HG02870 (cell line): ENCODE measurements around the gene GLTP.
A peak's percentile ranks its signal among the peaks of the same experiment; 100 is the strongest.
"Not testable (repeated sequence)": the region's sequence is repeated elsewhere in the genome, so short reads cannot be mapped to it uniquely, and the experiment has no call there.

Experiments
- ATAC-seq: cut with Tn5 transposase; IDR thresholded peaks from one replicate; pipeline ENCODE4 v1.9.1; 2021; ENCODE audit warnings: mild to moderate bottlenecking, moderate library complexity; ENCODE audit not compliant: unreplicated experiment

The GLTP gene

GRCh38 chr12:109880043-109880931 is at the start of gene GLTP:
GLTP (minus strand) TSS chr12:109880541; CDS start chr12:109880374, 167 bp downstream.
- peak; percentile 87 for ATAC-seq

- ATAC-seq = not testable (repeated sequence)
Observed at GRCh38 chr12:109929326-109929725, 49.0 kb upstream of the GLTP start.

GRCh38 chr12:109928058-109928656 is 47.8 kb upstream of the GLTP start:
- no peak for ATAC-seq

GRCh38 chr12:109927622-109928021 is 47.3 kb upstream of the GLTP start:
- ATAC-seq = no peak

- no peak for ATAC-seq
Observed at GRCh38 chr12:109926488-109927210, 46.3 kb upstream of the GLTP start.

- ATAC-seq = no peak
Observed at GRCh38 chr12:109926016-109926415, 45.7 kb upstream of the GLTP start.

- no peak for ATAC-seq
Observed at GRCh38 chr12:109925185-109925840, 45.0 kb upstream of the GLTP start.

- no peak for ATAC-seq
Observed at GRCh38 chr12:109923481-109924245, 43.3 kb upstream of the GLTP start.

- ATAC-seq = no peak
Observed at GRCh38 chr12:109923038-109923437, 42.7 kb upstream of the GLTP start.

GRCh38 chr12:109921982-109922381 is 41.6 kb upstream of the GLTP start:
- no peak for ATAC-seq

GRCh38 chr12:109920261-109920780 is 40.0 kb upstream of the GLTP start:
- ATAC-seq = no peak

GRCh38 chr12:109919456-109919855 is 39.1 kb upstream of the GLTP start:
- ATAC-seq = no peak

- ATAC-seq = no peak
Observed at GRCh38 chr12:109916045-109916444, 35.7 kb upstream of the GLTP start.

- ATAC-seq = no peak
Observed at GRCh38 chr12:109915171-109916040, 35.1 kb upstream of the GLTP start.

- ATAC-seq = no peak
Observed at GRCh38 chr12:109914461-109914860, 34.1 kb upstream of the GLTP start.

GRCh38 chr12:109912855-109913321 is 32.5 kb upstream of the GLTP start:
- no peak for ATAC-seq

- no peak for ATAC-seq
Observed at GRCh38 chr12:109910969-109911348, 30.6 kb upstream of the GLTP start.

GRCh38 chr12:109910254-109910968 is 30.1 kb upstream of the GLTP start:
- ATAC-seq = no peak
